Measurements from ENCODE around the gene RETSAT.

Gene RETSAT

GRCh38 chr2:85310330-85310729 is 44.0 kb downstream of the RETSAT start:
- in situ Hi-C loops (cut with MboI; ENCODE audit: low sequenced_read_pairs): no loop called here

DNA sequence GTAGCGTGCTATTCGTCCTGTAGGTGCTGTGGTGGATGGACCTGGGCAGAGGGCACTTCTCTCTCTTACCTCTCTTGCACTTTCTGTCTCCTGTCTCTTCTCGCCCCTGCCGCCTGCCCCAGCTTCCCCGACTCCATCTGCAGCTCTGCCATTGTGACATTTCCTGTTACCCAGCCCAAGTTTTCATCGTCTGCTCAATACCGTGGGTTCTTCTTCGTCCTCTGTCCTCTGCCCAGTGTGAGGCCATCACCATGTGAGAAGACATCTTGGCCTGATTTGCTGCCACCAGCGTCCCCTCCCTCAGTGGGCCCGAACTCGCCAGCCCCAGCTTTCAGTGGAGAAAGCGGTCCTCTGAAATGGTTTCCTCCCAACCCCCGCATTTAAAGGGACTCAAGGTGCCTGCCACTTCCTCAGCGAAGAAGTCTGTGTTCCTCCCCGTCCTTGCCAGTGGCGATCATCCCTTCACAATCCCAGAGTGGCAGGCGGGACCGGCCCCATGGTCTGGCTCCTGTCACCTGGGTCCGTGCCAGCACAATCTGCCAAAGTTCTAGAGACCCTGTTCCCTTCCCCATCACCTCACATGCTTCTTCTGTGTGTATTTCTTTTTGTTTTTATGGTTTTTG is 44.5 kb downstream of the RETSAT start:
- in situ Hi-C loops (cut with MboI; ENCODE audit: low sequenced_read_pairs): no loop called here

GRCh38 chr2:85308896-85309555 is 45.3 kb downstream of the RETSAT start:
- in situ Hi-C loops (cut with MboI; ENCODE audit: low sequenced_read_pairs): no loop called here

DNA sequence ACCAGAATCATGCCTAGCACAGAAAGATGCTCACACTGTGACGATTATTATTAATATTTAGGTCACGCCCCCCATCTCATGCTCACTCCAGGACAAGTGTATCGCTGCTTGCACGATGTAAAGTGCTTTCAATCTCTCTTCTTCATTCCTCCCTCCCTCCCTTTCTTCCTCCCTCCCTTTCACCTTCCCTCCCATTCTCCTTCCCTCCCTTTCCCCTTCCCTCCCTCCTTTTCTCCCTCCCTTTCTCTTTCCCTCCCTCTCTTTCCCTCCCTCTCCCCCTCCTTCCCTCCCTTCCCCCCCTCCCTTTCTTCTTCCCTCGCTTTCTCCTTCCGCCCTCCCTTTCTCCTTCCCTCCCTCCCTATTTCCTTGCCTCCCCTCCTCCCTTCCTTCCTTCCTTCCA is 46.1 kb downstream of the RETSAT start:
- in situ Hi-C loops (cut with MboI; ENCODE audit: low sequenced_read_pairs): no loop called here

GRCh38 chr2:85307527-85307897 is 46.8 kb downstream of the RETSAT start:
- in situ Hi-C loops (cut with MboI; ENCODE audit: low sequenced_read_pairs): no loop called here

DNA sequence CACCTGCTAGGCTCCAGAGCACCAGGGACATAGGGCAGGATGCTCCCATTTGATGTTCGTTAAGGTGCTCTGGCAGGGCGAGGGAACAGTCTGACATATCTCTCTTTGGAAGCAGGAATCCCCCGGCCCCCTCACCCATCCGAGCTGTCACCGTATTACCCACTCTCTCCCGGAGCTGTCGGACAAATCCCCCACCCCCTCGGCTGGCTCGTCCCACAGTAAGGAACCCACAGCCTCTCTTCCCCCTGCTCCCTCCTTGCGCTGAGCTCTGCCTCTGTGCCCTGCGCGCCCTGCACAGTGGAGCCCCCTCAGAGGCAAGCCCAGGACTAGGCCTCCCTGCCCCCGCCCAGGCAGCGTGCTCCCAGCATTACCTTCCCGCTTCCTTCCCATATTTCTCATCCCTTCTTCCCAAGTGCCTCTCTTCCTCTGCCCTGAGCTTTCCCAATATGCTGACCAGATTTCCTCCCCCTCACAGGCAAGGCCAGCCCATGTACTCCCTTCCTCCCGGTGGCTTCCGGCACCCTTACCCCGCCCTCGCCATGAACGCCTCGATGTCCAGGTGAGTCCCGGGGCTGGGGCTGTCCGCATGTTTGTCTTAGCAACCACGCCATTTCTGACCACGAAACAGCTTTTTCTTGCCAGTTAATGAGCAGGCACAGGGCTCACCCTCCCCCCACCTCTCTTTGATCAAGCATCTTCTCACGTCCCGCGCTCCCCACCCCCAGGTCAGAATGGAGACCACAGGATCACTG is 50.4 kb downstream of the RETSAT start:
- in situ Hi-C loops (cut with MboI; ENCODE audit: low sequenced_read_pairs): no loop called here

- in situ Hi-C loops (cut with MboI; ENCODE audit: low sequenced_read_pairs): no loop called here
These were observed 52.2 kb downstream of the RETSAT start for GRCh38 chr2:85302121-85302520.

Data from HL-60/S4 treated with retinoic acid at 250 ng/mL for 4 days and 3 days (cell line).